ENCODE data around the gene KIAA1328.

DNA sequence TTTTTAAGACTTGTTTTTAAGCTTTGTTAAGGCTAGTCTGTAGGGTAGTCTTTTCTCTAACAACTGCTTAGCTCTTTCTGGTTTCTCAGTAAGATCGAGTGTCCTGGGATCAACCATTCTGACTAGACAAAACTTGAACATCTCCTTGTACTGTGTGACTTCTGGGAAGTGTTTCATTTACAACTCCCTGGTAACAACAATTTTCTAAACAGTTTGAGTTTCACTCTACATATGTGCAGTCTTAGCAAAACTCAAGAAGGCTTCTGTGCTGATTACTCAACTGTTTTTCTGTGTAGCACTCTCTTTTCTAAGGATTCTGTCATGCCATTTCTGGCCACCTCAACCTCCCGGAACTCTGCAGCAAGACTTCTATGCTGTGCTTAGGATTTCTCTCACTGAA lies 204.5 kb downstream of the KIAA1328 start:
- TF ChIP-seq, protein P1, sequence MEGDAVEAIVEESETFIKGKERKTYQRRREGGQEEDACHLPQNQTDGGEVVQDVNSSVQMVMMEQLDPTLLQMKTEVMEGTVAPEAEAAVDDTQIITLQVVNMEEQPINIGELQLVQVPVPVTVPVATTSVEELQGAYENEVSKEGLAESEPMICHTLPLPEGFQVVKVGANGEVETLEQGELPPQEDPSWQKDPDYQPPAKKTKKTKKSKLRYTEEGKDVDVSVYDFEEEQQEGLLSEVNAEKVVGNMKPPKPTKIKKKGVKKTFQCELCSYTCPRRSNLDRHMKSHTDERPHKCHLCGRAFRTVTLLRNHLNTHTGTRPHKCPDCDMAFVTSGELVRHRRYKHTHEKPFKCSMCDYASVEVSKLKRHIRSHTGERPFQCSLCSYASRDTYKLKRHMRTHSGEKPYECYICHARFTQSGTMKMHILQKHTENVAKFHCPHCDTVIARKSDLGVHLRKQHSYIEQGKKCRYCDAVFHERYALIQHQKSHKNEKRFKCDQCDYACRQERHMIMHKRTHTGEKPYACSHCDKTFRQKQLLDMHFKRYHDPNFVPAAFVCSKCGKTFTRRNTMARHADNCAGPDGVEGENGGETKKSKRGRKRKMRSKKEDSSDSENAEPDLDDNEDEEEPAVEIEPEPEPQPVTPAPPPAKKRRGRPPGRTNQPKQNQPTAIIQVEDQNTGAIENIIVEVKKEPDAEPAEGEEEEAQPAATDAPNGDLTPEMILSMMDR (IDR thresholded peaks at IDR 0.05) = no peak
- no peak for TF ChIP-seq POLR2A (IDR thresholded peaks at IDR 0.05)

All from lower leg skin (tissue), 3 donors.